KMS-11 (cell line): ENCODE measurements around the gene DENND1C.
"Not testable (repeated sequence)": the region's sequence is repeated elsewhere in the genome, so short reads cannot be mapped to it uniquely, and the experiment has no call there.

Source experiments
- H2AFZ ChIP-seq: fragments of 200-600 bp; sonication (generic); 2 replicates; pipeline ENCODE4 v1.6.1; 2016; ENCODE audit warnings: antibody characterized with exemption, mixed run types, low read depth
- H3K27ac ChIP-seq: fragments of 200-600 bp; sonication (generic); 2 replicates; pipeline ENCODE4 v1.6.1; 2016; ENCODE audit warnings: mild to moderate bottlenecking, mixed run types
- H3K27me3 ChIP-seq: fragments of 200-600 bp; sonication (generic); 2 replicates; pipeline ENCODE4 v1.6.1; 2017; ENCODE audit warnings: mild to moderate bottlenecking, low read depth, mixed run types, moderate library complexity; ENCODE audit not compliant: insufficient read depth
- H3K36me3 ChIP-seq: fragments of 200-600 bp; sonication (generic); 2 replicates; pipeline ENCODE4 v1.6.1; 2017; ENCODE audit warnings: mild to moderate bottlenecking, mixed run types; ENCODE audit not compliant: insufficient read depth
- H3K4me1 ChIP-seq: fragments of 200-600 bp; sonication (generic); 2 replicates; pipeline ENCODE4 v1.6.1; 2016; ENCODE audit warnings: mild to moderate bottlenecking, low read depth, mixed run types; ENCODE audit not compliant: poor library complexity, severe bottlenecking
- H3K4me2 ChIP-seq: fragments of 200-600 bp; sonication (generic); 2 replicates; pipeline ENCODE4 v1.7.0; 2016; ENCODE audit warnings: mild to moderate bottlenecking, mixed run types
- H3K4me3 ChIP-seq: fragments of 200-600 bp; sonication (generic); IDR thresholded peaks from 2 replicates; pipeline ENCODE4 v1.6.1; 2017; ENCODE audit warnings: low read depth, low read length, mixed read lengths; ENCODE audit not compliant: insufficient read depth
- H3K79me2 ChIP-seq: fragments of 200-600 bp; sonication (generic); 2 replicates; pipeline ENCODE4 v1.6.1; 2016; ENCODE audit warnings: low read depth, mixed run types; ENCODE audit not compliant: insufficient read depth
- H3K9ac ChIP-seq: fragments of 200-600 bp; sonication (generic); 2 replicates; pipeline ENCODE4 v1.6.1; 2016; ENCODE audit warnings: mild to moderate bottlenecking, mixed run types
- H4K20me1 ChIP-seq: fragments of 200-600 bp; sonication (generic); 2 replicates; pipeline ENCODE4 v1.6.1; 2016; ENCODE audit warnings: mild to moderate bottlenecking, mixed run types; ENCODE audit not compliant: insufficient read depth
- CTCF ChIP-seq: fragments of 200-600 bp; sonication (generic); conservative IDR thresholded peaks from 2 replicates; pipeline ENCODE4 v1.6.1; 2017; ENCODE audit warnings: low read depth, mild to moderate bottlenecking, antibody characterized with exemption, low read length, moderate library complexity, mixed read lengths

Gene DENND1C

GRCh38 chr19:6510618-6511017, 29.0 kb upstream of the DENND1C start:
- H3K4me2 ChIP-seq: no peak overlapping the region
- H3K9ac ChIP-seq: no peak overlapping the region
- peaks cover 9% of the 10 kb centered on the region for H3K4me1 ChIP-seq

GRCh38 chr19:6509118-6509971, 27.8 kb upstream of the DENND1C start:
- no peak overlapping the region for H3K9ac ChIP-seq
- H3K27me3 ChIP-seq: no peaks in the 10 kb centered on the region
- no peak overlapping the region for H3K4me2 ChIP-seq
- H3K36me3 ChIP-seq: no peaks in the 10 kb centered on the region
- H4K20me1 ChIP-seq: no peaks in the 10 kb centered on the region
- H3K4me1 ChIP-seq: peaks cover 17% of the 10 kb centered on the region
- H3K79me2 ChIP-seq: no peaks in the 10 kb centered on the region
- H3K27ac ChIP-seq: no peak overlapping the region
- no peak overlapping the region for H3K4me3 ChIP-seq
- H2AFZ ChIP-seq: no peak overlapping the region
- TF ChIP-seq CTCF: no peak

More at GRCh38 chr19:6510618-6511017, 29.0 kb upstream of the DENND1C start:
- Histone ChIP-seq H2AFZ (no peak overlapping the region), H3K79me2 (no peaks in the 10 kb centered on the region), H3K27ac (no peak overlapping the region), H3K4me3 (no peak overlapping the region), H4K20me1 (no peaks in the 10 kb centered on the region), H3K36me3 (no peaks in the 10 kb centered on the region), H3K27me3 (no peaks in the 10 kb centered on the region)
- TF ChIP-seq CTCF: no peak

GRCh38 chr19:6508028-6508771, 26.6 kb upstream of the DENND1C start:
- not testable (repeated sequence) for H3K27me3 ChIP-seq, H3K4me3 ChIP-seq, H3K36me3 ChIP-seq, H3K79me2 ChIP-seq, H3K27ac ChIP-seq, H2AFZ ChIP-seq, H4K20me1 ChIP-seq, H3K4me2 ChIP-seq, H3K9ac ChIP-seq
- H3K4me1 ChIP-seq: peaks cover 21% of the 10 kb centered on the region

- H3K27ac ChIP-seq: no peak overlapping the region
- peaks cover 24% of the 10 kb centered on the region for H3K4me1 ChIP-seq
- no peak overlapping the region for H3K4me3 ChIP-seq
- H4K20me1 ChIP-seq: no peaks in the 10 kb centered on the region
- no peak overlapping the region for H3K9ac ChIP-seq
- H3K36me3 ChIP-seq: no peaks in the 10 kb centered on the region
- no peak overlapping the region for H3K4me2 ChIP-seq
- TF ChIP-seq CTCF: no peak
- H2AFZ ChIP-seq: peak overlapping the region; percentile 78; the same call in 1 of the 2 replicates
- no peaks in the 10 kb centered on the region for H3K27me3 ChIP-seq
- no peaks in the 10 kb centered on the region for H3K79me2 ChIP-seq
Observed at GRCh38 chr19:6503407-6504201, 22.0 kb upstream of the DENND1C start.
